ENCODE results near the gene SLC25A21.
"Not testable (repeated sequence)": the region's sequence is repeated elsewhere in the genome, so short reads cannot be mapped to it uniquely, and the experiment has no call there.

The SLC25A21 gene

GRCh38 chr14:37083599-37083998, 88.8 kb downstream of the SLC25A21 start:
- DNase-seq, result no peak

- DNase-seq, result no peak
Observed at GRCh38 chr14:37082449-37082848, 90.0 kb downstream of the SLC25A21 start.

GRCh38 chr14:37081856-37082255, 90.5 kb downstream of the SLC25A21 start:
- no peak for DNase-seq

GRCh38 chr14:37081218-37081617, 91.2 kb downstream of the SLC25A21 start:
- no peak for DNase-seq

GRCh38 chr14:37078131-37078530, 94.3 kb downstream of the SLC25A21 start:
- no peak for DNase-seq

- not testable (repeated sequence) for DNase-seq
Observed at GRCh38 chr14:37074320-37074719, 98.1 kb downstream of the SLC25A21 start.

GRCh38 chr14:37063467-37064240, 108.8 kb downstream of the SLC25A21 start:
- no peak for DNase-seq

GRCh38 chr14:37062191-37062803, 110.1 kb downstream of the SLC25A21 start:
- DNase-seq, result no peak

GRCh38 chr14:37061697-37062096, 110.7 kb downstream of the SLC25A21 start:
- DNase-seq, result no peak

GRCh38 chr14:37060496-37061260, 111.7 kb downstream of the SLC25A21 start:
- no peak for DNase-seq

- DNase-seq, result no peak
Observed at GRCh38 chr14:37057776-37058175, 114.6 kb downstream of the SLC25A21 start.

- DNase-seq, result no peak
Observed at GRCh38 chr14:37056473-37056872, 115.9 kb downstream of the SLC25A21 start.

GRCh38 chr14:37054869-37055268, 117.5 kb downstream of the SLC25A21 start:
- DNase-seq, result no peak

- DNase-seq, result no peak
Observed at GRCh38 chr14:37054144-37054543, 118.3 kb downstream of the SLC25A21 start.

GRCh38 chr14:37051680-37052079, 120.7 kb downstream of the SLC25A21 start:
- DNase-seq, result no peak

GRCh38 chr14:37051153-37051552, 121.3 kb downstream of the SLC25A21 start:
- DNase-seq, result no peak

- DNase-seq, result no peak
Observed at GRCh38 chr14:37048666-37049071, 123.7 kb downstream of the SLC25A21 start.

GRCh38 chr14:37047996-37048395, 124.4 kb downstream of the SLC25A21 start:
- no peak for DNase-seq

- DNase-seq, result no peak
Observed at GRCh38 chr14:37047226-37047625, 125.2 kb downstream of the SLC25A21 start.

GRCh38 chr14:37046815-37047214, 125.6 kb downstream of the SLC25A21 start:
- no peak for DNase-seq

GRCh38 chr14:37045340-37046061, 126.9 kb downstream of the SLC25A21 start:
- DNase-seq, result no peak

GRCh38 chr14:37037636-37038387, 134.6 kb downstream of the SLC25A21 start:
- DNase-seq, result no peak
